ENCODE measurements around the gene TMEM98.
A peak's percentile ranks its signal among the peaks of the same experiment; 100 is the strongest.

GRCh38 chr17:32909787-32910369, 18.1 kb upstream of the TMEM98 start:
- TF ChIP-seq, protein P1, sequence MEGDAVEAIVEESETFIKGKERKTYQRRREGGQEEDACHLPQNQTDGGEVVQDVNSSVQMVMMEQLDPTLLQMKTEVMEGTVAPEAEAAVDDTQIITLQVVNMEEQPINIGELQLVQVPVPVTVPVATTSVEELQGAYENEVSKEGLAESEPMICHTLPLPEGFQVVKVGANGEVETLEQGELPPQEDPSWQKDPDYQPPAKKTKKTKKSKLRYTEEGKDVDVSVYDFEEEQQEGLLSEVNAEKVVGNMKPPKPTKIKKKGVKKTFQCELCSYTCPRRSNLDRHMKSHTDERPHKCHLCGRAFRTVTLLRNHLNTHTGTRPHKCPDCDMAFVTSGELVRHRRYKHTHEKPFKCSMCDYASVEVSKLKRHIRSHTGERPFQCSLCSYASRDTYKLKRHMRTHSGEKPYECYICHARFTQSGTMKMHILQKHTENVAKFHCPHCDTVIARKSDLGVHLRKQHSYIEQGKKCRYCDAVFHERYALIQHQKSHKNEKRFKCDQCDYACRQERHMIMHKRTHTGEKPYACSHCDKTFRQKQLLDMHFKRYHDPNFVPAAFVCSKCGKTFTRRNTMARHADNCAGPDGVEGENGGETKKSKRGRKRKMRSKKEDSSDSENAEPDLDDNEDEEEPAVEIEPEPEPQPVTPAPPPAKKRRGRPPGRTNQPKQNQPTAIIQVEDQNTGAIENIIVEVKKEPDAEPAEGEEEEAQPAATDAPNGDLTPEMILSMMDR (IDR thresholded peaks at IDR 0.05; ENCODE audit: control extremely low read depth in 1 of 3, insufficient read depth in 1 of 3, low read depth in 1 of 3, low read length in 3 of 3): peak; percentile 40 to 91 (median 70)
- TF ChIP-seq SP2 (IDR thresholded peaks at IDR 0.05; ENCODE audit: low read length) (no peak), CEBPB (IDR thresholded peaks at IDR 0.05; ENCODE audit: low read depth, low read length) (no peak), ZNF274 (IDR thresholded peaks at IDR 0.05; ENCODE audit: borderline replicate concordance, extremely low read depth, low read length) (no peak), YY1 (IDR thresholded peaks at IDR 0.05; ENCODE audit: low read depth, low read length) (no peak), EP300 (IDR thresholded peaks at IDR 0.05; ENCODE audit: borderline replicate concordance in 1 of 2, low read depth in 2 of 2, low read length in 2 of 2) (no peak)
